ENCODE measurements around the gene LRRC8E. TPM values are rescaled to one million over a fixed set of nuclear protein-coding genes. Genes with fewer than 3 reads are reported as not detected.

The LRRC8E gene
- total RNA-seq, 1 donor from 2014 or later: not detected

- intact Hi-C loops (cut with micrococcal nuclease): no loop called here
These were observed 30.5 kb downstream of the LRRC8E start for GRCh38 chr19:7918615-7919421.

- intact Hi-C loops (cut with micrococcal nuclease): loop anchor here (1.0 to 10.0 kb wide), 5 partner anchors 17 to 1875 kb away; partner anchors contain the start of genes MAP2K7, RAB11B and TIMM44
These were observed 31.6 kb downstream of the LRRC8E start, which contains the start of gene SNAPC2 for GRCh38 chr19:7919610-7920518. SNAPC2 (plus strand) TSS chr19:7920338; CDS start chr19:7920367, 29 bp downstream.

- intact Hi-C loops (cut with micrococcal nuclease): loop anchor here (1.0 to 10.0 kb wide), 6 partner anchors 17 to 1874 kb away; partner anchors contain the start of genes MAP2K7, RAB11B and TIMM44
These were observed 32.4 kb downstream of the LRRC8E start for GRCh38 chr19:7920519-7921301.

GRCh38 chr19:7921302-7921966, 33.1 kb downstream of the LRRC8E start:
- intact Hi-C loops (cut with micrococcal nuclease): loop anchor here (1.0 to 10.0 kb wide), 3 partner anchors 59 to 1873 kb away; partner anchors contain the start of gene RAB11B

GRCh38 chr19:7921967-7922835, 33.9 kb downstream of the LRRC8E start:
- intact Hi-C loops (cut with micrococcal nuclease): loop anchor here (1.0 to 10.0 kb wide), 3 partner anchors 60 to 1873 kb away; partner anchors contain the start of gene RAB11B

- intact Hi-C loops (cut with micrococcal nuclease): loop anchor here (10.0 kb wide), 2 partner anchors 472 to 1872 kb away; partner anchors contain the start of gene RAB11B
These were observed 34.5 kb downstream of the LRRC8E start for GRCh38 chr19:7922836-7923195.

- intact Hi-C loops (cut with micrococcal nuclease): loop anchor here (10.0 kb wide), 2 partner anchors 471 to 1871 kb away; partner anchors contain the start of gene RAB11B
These were observed 35.2 kb downstream of the LRRC8E start for GRCh38 chr19:7923295-7924191.

- intact Hi-C loops (cut with micrococcal nuclease): loop anchor here (10.0 kb wide), 2 partner anchors 471 to 1871 kb away; partner anchors contain the start of gene RAB11B
These were observed 35.9 kb downstream of the LRRC8E start for GRCh38 chr19:7924241-7924640.

- intact Hi-C loops (cut with micrococcal nuclease): loop anchor here (5.0 to 10.0 kb wide), 3 partner anchors 78 to 1870 kb away; partner anchors contain the start of gene RAB11B
These were observed 36.4 kb downstream of the LRRC8E start for GRCh38 chr19:7924651-7925170.

- intact Hi-C loops (cut with micrococcal nuclease): loop anchor here (5.0 to 10.0 kb wide), 3 partner anchors 77 to 1869 kb away; partner anchors contain the start of gene RAB11B
These were observed 37.0 kb downstream of the LRRC8E start for GRCh38 chr19:7925171-7925851.

GRCh38 chr19:7926021-7926726, 37.9 kb downstream of the LRRC8E start, which contains the start of gene CTXN1:
CTXN1 (minus strand) TSS chr19:7926135; CDS start chr19:7925538, 597 bp downstream.
- intact Hi-C loops (cut with micrococcal nuclease): loop anchor here (5.0 to 10.0 kb wide), 3 partner anchors 76 to 1869 kb away; partner anchors contain the start of gene RAB11B

GRCh38 chr19:7926727-7927604, 38.7 kb downstream of the LRRC8E start:
- intact Hi-C loops (cut with micrococcal nuclease): loop anchor here (5.0 to 10.0 kb wide), 3 partner anchors 75 to 1868 kb away; partner anchors contain the start of gene RAB11B

- intact Hi-C loops (cut with micrococcal nuclease): loop anchor here (5.0 to 10.0 kb wide), 3 partner anchors 75 to 1867 kb away; partner anchors contain the start of gene RAB11B
These were observed 39.5 kb downstream of the LRRC8E start for GRCh38 chr19:7927605-7928333.

- intact Hi-C loops (cut with micrococcal nuclease): loop anchor here (5.0 to 10.0 kb wide), 3 partner anchors 74 to 1866 kb away; partner anchors contain the start of gene RAB11B
These were observed 40.0 kb downstream of the LRRC8E start for GRCh38 chr19:7928334-7928706.
